Brain microvascular endothelial cell (primary cell): ENCODE measurements around the gene SLCO1B1.

Experiments
- DNase-seq: peaks from one replicate; pipeline ENCODE4 v3.0.0-alpha.2; 2020
- H3K27ac ChIP-seq: fragments of 250-450 bp; sonication (Bioruptor Pico); 2 replicates; pipeline ENCODE4 v1.5.1; 2020; ENCODE audit warnings: mild to moderate bottlenecking, moderate library complexity
- H3K27me3 ChIP-seq: fragments of 250-450 bp; sonication (Bioruptor Pico); replicated peaks from 2 replicates; pipeline ENCODE4 v1.5.1; 2020; ENCODE audit warnings: mild to moderate bottlenecking
- H3K36me3 ChIP-seq: fragments of 250-450 bp; sonication (Bioruptor Pico); replicated peaks from 2 replicates; pipeline ENCODE4 v1.5.1; 2020; ENCODE audit warnings: mild to moderate bottlenecking
- H3K4me3 ChIP-seq: 2 replicates; pipeline ENCODE4 v1.5.1; 2011; ENCODE audit warnings: low read depth, mild to moderate bottlenecking, control low read depth, low read length, moderate library complexity
- CTCF ChIP-seq: IDR thresholded peaks from 2 replicates; pipeline ENCODE4 v1.5.1; 2011; ENCODE audit warnings: low read depth, mild to moderate bottlenecking, moderate library complexity, low read length, control low read depth, inconsistent platforms; ENCODE audit errors: missing control alignments
- in situ Hi-C: cut with HindIII; loops from 2 replicates; pipeline ENCODE4 v1.10.0; 2017; ENCODE audit warnings: low sequenced_read_pairs, low pct_ligation_motif_present

SLCO1B1 gene

GRCh38 chr12:21264232-21264631, 133.2 kb downstream of the SLCO1B1 start:
- no peak overlapping the region for H3K4me3 ChIP-seq
- no peaks in the 10 kb centered on the region for H3K27me3 ChIP-seq
- H3K27ac ChIP-seq, result no peak overlapping the region
- DNase-seq, result no peak
- in situ Hi-C loops, result no loop called here
- no peak for TF ChIP-seq CTCF
- no peaks in the 10 kb centered on the region for H3K36me3 ChIP-seq

- TF ChIP-seq CTCF, result no peak
- Histone ChIP-seq H3K27ac (no peak overlapping the region), H3K36me3 (no peaks in the 10 kb centered on the region), H3K4me3 (no peak overlapping the region), H3K27me3 (no peaks in the 10 kb centered on the region)
- no peak for DNase-seq
- in situ Hi-C loops, result no loop called here
Observed at GRCh38 chr12:21265932-21266331, 134.9 kb downstream of the SLCO1B1 start.

- H3K36me3 ChIP-seq, result no peaks in the 10 kb centered on the region
- DNase-seq, result no peak
- no peak overlapping the region for H3K27ac ChIP-seq
- in situ Hi-C loops, result no loop called here
- no peaks in the 10 kb centered on the region for H3K27me3 ChIP-seq
- no peak overlapping the region for H3K4me3 ChIP-seq
- TF ChIP-seq CTCF, result no peak
Observed at GRCh38 chr12:21276826-21277225, 145.8 kb downstream of the SLCO1B1 start.
